GM10847 (cell line): ENCODE measurements around the gene PSMC3.

ENCODE experiments used
- POLR2A ChIP-seq: IDR thresholded peaks from 2 replicates; pipeline ENCODE4 v1.6.1; 2011; ENCODE audit not compliant: insufficient read length; ENCODE audit errors: extremely low read depth

The PSMC3 gene

DNA sequence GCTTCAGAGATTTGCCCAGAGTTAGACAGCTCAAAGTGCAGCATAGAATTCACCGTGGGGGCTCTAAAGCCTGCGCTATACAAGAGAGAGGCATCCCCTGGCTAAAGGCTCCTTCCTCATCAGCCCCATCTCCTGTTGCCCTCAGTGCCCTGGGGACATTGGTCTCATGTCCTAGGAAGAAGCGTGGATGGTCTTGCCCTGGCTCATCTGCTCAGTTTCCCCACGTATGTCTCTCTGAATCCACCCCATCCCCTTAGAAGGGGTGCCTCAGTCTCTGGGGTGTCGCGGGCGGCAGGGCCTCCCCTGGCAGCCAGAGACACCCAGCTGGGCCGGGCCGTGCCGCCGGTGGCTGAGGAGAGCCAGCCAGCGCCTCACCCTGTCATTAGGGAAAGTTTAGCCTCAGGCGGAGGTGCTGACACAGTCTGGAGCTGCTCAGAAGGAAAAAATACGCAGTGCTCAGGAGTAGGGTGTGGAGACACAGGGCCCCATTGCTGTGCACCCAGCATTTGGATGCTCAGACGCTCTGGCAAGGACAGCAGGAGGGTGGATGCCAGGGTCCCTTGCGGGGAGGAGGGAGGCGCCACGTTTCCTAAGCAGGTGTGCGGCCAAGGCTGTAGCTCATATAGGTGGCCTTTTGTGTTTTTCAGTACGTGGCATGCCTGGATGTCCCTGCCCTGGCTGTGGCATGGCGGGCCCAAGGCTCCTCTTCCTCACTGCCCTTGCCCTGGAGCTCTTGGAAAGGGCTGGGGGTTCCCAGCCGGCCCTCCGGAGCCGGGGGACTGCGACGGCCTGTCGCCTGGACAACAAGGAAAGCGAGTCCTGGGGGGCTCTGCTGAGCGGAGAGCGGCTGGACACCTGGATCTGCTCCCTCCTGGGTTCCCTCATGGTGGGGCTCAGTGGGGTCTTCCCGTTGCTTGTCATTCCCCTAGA is 16.5 kb downstream of the PSMC3 start:
- TF ChIP-seq POLR2A: no peak

DNA sequence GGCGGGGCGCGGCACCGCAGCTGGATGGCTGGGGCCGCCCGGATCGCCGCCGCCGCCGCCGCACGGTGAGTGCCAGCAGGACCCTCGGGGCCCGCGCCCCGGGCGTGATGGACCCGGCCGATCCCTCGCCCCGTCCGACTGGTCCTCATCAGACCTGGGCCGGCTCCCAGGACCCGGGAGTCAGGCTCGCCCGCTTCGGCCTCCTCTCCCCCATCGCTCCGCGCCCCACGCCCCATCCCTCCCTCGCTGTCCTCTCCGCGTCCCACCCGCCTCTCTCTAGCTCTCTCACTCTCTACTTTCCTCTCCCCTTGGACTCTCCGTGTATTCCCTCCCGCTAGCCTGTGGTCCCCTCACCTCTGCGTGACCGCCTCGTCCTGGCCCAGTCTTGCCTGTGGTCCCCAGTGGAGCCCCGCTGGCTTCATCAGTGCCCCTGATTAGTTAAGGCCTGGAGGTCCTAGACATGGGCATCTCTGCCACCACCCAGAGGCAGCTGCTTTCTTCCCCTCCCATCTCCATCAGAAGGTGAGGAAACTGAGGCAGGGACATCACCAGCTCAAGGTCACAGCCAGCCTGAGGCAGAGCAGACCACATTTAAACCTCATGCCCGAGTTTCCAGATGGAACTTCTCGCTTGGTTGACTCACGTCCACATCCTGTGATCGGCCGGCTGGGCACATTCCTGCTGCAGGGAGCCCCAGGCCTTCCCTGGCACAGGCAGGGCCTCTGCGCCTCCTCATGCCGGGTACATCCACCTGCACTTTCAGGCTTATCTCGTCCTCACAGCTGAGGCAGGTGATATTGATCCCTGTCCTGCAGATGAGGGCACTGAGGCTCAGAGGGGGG is 17.4 kb downstream of the PSMC3 start:
- no peak for TF ChIP-seq POLR2A

DNA sequence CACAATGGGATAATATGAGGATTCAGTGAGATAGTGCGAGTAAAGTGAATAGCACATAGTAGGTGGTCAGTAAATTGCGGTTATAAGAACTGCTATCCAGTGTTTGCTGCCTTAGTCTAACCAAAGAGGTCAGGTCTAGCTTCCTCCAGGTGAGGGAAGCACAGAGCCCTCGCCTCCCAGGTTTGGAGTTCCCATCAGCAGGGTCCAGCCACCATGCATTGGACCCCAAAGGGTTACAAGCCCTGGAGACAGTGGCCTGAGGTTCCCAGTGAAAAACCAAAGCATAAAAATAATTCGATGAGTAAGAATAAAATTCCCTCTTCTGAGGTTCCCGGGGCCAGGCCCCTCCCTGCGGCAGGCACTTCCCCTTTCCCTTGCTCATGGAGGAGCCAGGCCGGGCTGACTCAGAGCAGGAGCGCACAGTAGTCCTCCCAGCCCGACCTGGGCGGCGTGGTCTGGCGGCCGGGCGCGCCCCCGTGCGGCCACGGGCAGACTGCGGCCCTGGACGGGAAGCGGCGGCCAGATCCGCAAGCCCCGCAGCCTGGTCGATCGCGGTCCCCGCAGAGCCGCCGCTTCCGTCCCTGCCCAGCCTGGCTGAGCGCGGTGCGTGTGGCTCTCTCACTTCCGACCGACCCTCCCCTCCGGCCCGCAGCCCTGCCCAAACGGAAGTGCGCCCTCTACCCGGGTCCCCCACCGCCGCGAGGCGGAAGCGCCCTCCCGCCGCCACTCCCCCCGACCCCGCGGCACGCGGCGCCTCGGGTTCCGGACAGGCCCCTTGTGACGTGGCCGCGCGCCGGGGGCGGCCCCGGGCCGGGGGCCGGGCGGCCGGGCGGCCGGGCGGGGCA is 18.3 kb downstream of the PSMC3 start, which contains the start of gene SLC39A13:
SLC39A13 (plus strand) TSS at position 845 of the 845 bp plus-strand sequence. CDS start 1,505 bp downstream, outside the sequence.
- TF ChIP-seq POLR2A: no peak

DNA sequence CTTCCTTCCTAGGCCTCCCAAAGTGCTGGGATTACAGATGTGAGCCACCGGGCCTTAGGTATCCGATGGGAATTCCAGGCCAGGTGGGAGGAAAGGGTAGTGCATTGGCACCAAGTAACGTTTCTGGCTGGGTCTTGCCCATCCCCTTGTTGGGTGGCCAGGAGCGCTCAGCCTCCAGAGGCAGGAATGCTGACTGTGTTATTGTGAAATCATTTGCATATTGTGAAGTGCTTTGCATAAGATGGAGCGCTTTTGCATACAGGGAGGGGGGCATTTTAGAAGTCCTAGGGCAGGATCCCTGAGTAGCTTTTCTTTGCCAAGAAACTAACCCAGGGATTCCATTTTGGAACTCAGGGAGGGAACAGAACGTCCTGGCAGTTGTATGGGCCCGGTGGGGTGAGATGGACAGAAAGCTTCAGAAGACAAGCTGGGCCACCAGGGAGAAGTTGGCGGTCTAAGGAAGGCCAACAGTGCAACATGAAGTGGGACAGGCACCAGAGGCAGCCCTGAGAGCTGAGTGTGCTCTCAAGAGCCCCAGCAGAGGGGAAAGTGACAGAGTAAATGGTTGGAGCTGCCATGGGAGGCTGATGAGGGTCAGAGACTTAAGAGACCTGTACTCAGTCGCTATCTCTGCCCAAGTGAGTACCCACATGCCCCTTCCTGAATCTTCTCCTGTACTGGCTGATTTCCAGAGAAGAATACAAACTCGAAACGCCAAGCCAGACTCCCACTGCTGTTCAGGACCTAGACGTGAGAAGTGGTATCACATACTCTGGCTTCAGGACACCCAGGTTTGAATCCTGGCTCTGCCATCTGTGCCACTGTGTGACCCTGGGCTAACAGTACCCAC is 19.1 kb downstream of the PSMC3 start:
- no peak for TF ChIP-seq POLR2A

DNA sequence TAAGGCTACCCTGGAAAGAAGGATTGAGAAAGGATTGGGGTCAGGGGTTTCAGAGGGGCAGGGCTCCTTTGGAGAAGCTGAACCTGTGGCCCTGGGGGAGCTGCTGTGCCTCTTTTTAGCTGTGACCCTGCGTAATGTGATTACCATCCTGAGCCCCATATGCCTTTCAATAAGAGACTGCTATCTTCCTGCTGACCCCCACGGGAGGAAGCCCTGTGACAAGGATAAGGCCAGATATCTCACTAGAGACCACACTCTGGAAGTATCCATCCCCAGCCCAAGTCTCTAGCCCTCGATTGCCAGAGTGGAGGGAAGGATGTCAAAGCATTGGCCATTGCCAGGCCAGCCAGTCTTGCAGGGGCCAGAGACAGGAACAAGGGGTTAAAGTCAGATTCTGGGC is 22.7 kb downstream of the PSMC3 start:
- TF ChIP-seq POLR2A: no peak

DNA sequence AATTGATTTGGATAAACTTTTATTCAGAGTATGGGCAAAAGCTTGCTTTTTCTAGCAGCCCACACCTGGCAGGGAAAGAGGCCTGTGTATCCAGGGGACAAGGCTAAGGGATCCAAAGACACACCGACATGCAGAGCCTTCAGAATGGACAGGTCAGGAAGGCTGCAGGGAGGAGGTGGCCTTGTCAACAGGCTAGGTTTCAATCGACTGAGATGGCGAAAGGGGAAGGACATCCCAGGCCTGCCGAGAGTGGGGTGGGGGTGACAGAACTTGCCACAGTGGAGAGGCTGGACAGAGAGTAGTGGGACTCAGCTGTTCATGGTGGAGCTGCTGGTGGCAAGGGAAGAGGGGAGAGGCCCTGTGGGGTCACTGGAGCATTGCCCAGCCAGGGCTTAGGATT is 23.1 kb downstream of the PSMC3 start:
- no peak for TF ChIP-seq POLR2A

DNA sequence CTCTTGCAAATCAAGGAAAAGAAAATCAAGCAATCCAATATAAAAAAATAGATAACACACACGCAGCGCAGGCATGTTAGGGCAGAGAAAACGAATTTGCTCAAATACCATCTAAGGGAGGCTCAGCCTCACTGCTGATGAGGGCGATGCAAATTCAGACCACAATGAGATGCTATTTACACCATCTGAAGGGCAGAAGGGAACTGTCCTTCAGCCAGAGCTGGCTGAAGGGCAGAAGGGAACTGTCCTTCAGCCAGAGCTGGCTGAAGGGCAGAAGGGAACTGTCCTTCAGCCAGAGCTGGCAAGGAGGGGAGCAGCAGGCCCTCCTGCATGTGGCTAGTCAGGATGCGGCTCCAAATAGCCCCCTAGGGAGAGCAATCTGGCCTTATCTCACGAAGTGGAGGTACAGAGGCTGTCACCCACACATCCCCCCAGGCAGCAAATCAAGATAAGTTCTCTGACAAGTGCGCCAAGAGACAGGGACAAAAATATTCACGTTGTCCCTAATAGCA is 25.4 kb downstream of the PSMC3 start:
- peak; percentile 17 for TF ChIP-seq POLR2A

DNA sequence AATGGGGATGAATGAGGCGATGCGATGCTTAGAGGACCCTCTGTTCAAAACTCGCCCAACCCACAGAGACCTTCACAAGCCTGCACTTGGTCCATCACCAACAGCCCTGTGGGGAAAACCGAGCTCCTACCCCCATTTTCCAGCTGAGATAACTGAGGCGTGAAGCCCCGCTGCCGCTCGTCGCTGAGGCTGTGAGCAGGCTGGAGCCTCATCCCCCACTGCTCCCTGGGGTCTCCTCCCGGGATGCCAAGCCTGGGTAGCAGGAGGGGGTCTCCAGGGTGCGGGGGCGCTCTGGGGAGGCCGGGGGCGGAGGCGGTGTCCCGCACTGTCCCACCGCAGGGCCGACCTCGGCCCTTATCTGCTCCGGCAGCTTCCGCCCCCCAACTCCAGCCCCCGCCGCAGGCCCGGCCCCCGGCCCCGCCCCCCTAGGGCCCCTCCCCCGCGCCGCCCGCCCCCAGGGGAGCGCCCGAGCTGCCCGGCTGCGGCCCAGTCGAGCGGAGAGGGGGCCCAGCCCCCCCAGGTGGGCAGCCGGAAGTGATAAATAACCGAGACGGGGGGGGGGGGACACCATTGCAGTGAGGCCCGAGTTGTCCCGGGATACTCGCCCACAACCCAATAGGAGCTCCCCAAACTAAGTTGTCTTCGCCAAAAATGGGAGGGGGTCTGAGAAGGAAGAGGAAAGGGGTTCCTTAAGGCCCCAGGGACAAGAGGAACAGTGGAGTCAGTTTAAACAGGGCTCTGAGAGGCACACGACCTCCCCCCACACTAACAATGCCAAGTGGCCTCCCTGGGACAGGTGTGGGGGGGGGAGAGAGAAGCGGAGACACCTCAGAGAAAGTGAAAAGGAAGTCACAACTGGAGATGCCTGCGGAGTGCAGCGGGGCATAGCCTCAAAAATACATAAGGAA is 26.1 kb downstream of the PSMC3 start:
- TF ChIP-seq POLR2A: peak; percentile 40

DNA sequence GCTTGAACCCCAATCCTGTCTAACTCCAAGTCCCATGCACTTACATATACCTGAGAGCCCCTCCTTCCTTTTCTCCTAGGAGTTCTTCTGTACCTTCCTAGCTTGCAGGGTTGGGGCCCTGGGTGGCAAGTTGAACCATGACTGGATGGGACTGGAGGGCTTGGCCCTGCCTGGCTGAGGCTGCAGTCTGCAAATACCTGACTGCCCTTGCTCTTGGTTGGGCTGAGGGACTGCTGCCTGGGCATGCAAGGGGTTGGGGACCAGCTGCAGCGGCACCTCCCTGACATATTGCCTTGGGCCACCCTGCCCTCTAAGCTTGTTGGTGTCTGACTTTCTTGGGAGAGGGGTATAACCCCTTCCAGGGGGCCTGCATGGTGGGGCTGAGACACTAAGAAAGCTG is 27.7 kb downstream of the PSMC3 start:
- no peak for TF ChIP-seq POLR2A

DNA sequence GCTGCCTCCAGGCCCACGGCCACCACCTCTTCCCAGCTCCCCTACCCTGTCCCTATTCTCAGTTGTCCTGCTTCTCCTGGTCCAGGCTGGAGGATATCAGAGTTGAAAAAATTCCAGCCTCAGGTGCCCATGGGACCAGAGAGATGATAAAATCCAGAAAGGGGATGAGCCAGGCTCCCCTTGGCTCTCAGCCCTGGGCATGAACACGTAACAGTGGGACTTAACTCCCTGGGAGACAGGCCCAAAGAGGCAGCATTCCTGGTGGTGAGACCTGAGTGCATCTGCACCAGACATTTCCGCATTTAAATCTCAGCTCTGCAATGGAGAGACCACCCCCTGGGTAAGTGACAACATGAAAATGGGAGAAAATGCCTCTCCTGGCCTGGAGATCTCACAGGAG is 28.2 kb downstream of the PSMC3 start:
- no peak for TF ChIP-seq POLR2A

DNA sequence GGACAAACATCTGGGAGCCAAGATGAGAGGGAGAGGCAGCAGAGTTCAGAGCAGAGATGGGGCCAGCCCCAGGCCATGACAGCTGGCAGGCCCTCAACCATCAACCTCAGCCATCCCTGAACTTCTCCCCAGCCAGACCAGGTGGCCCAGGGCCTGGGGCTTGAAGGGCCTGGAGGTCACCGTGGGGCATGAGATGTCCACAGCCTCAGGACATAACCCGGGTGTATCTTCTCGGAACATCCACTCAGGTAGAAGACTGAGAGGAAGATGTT is 30.3 kb downstream of the PSMC3 start:
- TF ChIP-seq POLR2A: no peak

DNA sequence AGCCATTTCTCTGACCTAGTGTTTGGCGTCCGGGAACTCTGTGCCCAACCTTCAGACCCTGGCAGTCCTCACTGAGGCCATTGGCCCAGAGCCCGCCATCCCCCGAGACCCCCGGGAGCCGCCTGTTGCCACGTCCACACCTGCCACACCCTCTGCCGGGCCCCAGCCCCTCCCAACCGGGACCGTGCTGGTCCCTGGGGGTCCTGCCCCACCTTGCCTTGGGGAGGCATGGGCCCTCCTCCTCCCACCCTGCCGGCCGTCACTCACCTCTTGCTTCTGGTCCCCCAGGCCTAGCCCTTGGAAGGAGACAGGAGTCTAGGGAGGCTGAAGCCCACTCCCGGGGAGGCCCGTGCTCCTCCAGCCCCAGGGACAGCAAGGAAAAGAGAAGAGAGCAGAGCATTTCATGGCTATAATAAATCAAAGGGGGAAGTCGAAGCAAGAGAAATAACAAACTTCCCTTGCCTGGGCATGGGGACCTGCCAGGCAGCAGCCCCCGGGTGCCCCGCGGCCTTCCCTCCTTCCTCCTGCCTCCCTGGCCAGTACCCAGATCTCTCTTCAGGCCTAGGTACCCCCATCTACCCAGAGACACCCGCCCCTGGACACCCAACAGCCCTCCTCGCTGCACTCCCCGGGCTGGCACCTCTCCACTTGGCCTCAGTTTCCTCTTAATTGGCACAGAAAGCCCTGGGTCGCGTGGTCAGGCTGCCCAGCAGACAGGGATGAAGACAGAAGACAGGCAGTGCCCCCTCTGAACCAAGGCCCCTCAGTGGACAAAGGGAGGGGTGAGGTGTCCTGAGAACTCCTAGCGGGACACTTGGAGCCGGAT is 30.8 kb downstream of the PSMC3 start:
- TF ChIP-seq POLR2A: no peak

DNA sequence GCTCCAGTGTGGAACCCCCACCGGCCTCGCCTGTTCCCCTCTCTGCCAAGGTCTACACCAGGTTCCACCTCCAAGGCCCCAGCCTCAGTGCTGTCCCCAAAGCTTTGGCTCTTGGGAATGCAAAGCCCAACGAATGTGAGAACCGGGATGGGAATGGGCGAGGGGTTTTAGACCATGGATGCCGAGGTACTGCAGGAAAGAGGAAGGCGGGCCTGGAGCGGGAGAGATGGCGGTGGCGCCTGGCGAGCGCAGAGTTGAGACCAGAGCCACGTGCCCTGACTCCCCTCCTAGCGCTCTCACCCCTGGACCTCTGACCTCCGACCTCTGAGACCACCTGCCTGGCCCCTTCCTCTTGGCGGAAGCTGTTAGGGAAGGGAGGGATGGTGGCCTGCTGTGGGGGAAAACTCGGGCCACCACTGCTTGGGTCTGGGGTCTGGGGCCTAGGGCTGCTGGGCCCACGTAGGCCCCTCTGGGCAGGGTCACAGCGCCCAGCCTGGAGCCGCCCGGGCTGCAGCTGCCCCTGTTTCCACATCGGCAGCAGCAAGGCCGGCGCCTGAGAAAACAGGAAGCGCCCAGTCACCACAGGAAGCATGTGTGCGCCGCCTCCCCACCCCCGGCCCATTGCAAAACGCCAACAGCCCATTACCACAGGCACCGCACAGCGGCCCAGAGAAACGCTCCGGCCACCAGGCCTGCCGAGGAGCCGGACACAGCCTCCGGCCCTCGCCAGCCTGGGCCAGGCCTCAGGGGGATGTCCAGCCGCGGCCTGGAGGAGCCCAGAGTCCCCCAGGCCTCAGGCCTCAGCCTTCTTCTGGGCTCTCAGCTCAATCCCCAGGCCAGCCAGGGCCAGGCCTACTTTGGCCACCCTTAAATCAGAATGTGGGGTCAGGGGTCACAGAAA is 31.7 kb downstream of the PSMC3 start:
- TF ChIP-seq POLR2A: peak; percentile 63
